ENCODE results near the gene TM4SF18. TPM values are rescaled to one million over a fixed set of nuclear protein-coding genes. Genes with fewer than 3 reads are reported as not detected.

TM4SF18 gene
- total RNA-seq, 1 donor from 2014 or later: not detected

DNA sequence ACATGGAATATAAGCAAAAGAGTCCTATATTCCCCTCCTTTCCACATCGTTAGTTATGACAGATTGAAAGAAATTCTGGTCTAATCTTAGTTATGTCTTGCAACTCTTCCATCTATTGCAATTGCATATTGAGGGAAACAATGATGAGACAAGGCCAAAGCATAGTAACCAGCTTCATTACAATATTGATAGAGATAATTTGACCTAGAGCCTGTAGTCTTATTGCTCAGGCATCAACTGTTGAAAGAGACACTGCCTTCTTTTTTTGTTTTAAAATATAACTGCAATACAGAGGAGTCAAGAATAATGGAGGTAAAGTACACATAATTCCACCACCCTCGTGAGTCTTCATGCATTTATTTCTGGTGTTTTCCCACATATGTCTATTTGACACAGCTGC, 2.0 kb downstream of the TM4SF18 start:
- Mint-ChIP-seq H3K4me1 (ENCODE audit: low read depth) (peaks cover 10% of the 10 kb centered on the region), H3K27ac (no peak overlapping the region), H3K9me3 (ENCODE audit: low read depth) (no peaks in the 10 kb centered on the region), H3K36me3 (ENCODE audit: insufficient read depth) (no peaks in the 10 kb centered on the region), H3K4me3 (ENCODE audit: low read depth) (no peak overlapping the region), H3K27me3 (no peaks in the 10 kb centered on the region)
- no peak for TF ChIP-seq CTCF (IDR thresholded peaks at IDR 0.05; ENCODE audit: unreplicated experiment)
- DNase-seq (ENCODE audit: low spot score, unreplicated experiment): no peak

DNA sequence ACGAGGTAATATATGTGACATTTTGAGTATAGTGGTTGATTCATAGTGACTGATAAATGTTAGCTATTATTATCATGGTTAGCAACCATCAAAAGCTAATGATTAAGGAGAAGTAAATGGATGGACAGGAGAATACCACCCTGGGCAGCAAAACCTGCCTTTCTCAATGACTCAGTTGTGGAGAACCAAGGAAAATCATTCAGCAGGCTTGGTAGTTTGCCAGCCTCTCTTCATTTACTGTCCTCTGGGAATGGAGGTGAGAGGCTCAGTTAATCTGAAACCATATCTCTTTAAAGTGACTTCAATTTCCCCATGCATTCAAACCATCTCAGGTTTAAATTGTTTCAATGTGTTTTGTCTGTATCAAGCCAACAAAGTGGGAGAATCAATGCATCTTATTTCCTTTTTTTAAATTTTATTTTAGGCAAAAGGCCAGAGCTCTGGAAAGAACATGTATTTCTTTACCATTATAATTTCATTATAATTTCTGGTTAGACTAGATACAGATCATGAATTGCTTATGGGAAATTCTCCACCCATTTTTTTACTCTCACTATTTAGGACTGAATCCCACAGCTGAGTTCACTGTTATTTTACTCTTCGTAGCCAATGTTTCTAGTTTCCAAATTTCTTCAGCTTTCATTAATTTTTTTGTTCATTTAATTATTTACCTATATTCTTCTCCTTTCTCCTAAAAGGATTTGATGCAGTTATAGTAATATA, 2.7 kb downstream of the TM4SF18 start:
- H3K27me3 Mint-ChIP-seq: no peaks in the 10 kb centered on the region
- H3K27ac Mint-ChIP-seq: no peak overlapping the region
- no peaks in the 10 kb centered on the region for H3K9me3 Mint-ChIP-seq (ENCODE audit: low read depth)
- H3K4me3 Mint-ChIP-seq (ENCODE audit: low read depth): no peak overlapping the region
- peaks cover 10% of the 10 kb centered on the region for H3K4me1 Mint-ChIP-seq (ENCODE audit: low read depth)
- H3K36me3 Mint-ChIP-seq (ENCODE audit: insufficient read depth): no peaks in the 10 kb centered on the region
- no peak for DNase-seq (ENCODE audit: low spot score, unreplicated experiment)
- no peak for TF ChIP-seq CTCF (IDR thresholded peaks at IDR 0.05; ENCODE audit: unreplicated experiment)

- Mint-ChIP-seq H3K27ac (no peak overlapping the region), H3K4me3 (ENCODE audit: low read depth) (no peak overlapping the region), H3K9me3 (ENCODE audit: low read depth) (no peaks in the 10 kb centered on the region), H3K27me3 (no peaks in the 10 kb centered on the region), H3K4me1 (ENCODE audit: low read depth) (no peaks in the 10 kb centered on the region), H3K36me3 (ENCODE audit: insufficient read depth) (no peaks in the 10 kb centered on the region)
- TF ChIP-seq CTCF (IDR thresholded peaks at IDR 0.05; ENCODE audit: unreplicated experiment): no peak
- no peak for DNase-seq (ENCODE audit: low spot score, unreplicated experiment)
Measured at GRCh38 chr3:149327156-149327555, 6.3 kb downstream of the TM4SF18 start.

GRCh38 chr3:149325581-149325980, 7.9 kb downstream of the TM4SF18 start:
- H3K27ac Mint-ChIP-seq: no peak overlapping the region

DNA sequence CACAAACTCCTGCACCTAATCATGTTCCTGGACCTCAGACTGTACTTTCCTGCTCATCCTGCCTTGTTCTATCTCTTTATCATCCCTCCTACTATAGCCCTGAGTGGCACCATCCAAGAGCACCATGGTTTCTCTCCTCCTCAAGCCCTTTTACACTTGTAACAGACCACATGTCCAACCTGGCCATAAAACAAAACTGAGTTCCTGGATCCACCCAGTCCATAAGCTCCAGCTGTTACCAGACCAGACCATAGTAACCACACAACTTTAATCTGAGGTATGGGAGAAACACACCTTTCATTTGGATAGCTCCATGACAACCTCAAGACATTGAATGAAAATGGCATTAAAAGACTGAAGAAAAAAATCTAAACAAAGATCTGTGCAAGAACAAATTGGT, 9.1 kb downstream of the TM4SF18 start:
- Mint-ChIP-seq H3K9me3 (ENCODE audit: low read depth) (no peaks in the 10 kb centered on the region), H3K27me3 (no peaks in the 10 kb centered on the region), H3K36me3 (ENCODE audit: insufficient read depth) (no peaks in the 10 kb centered on the region), H3K4me3 (ENCODE audit: low read depth) (no peak overlapping the region), H3K27ac (no peak overlapping the region), H3K4me1 (ENCODE audit: low read depth) (no peaks in the 10 kb centered on the region)
- no peak for DNase-seq (ENCODE audit: low spot score, unreplicated experiment)
- TF ChIP-seq CTCF (IDR thresholded peaks at IDR 0.05; ENCODE audit: unreplicated experiment): no peak

More at GRCh38 chr3:149325581-149325980, 7.9 kb downstream of the TM4SF18 start:
- no peak for TF ChIP-seq CTCF (IDR thresholded peaks at IDR 0.05; ENCODE audit: unreplicated experiment)
- Mint-ChIP-seq H3K4me3 (ENCODE audit: low read depth) (no peak overlapping the region), H3K36me3 (ENCODE audit: insufficient read depth) (no peaks in the 10 kb centered on the region), H3K27me3 (no peaks in the 10 kb centered on the region), H3K4me1 (ENCODE audit: low read depth) (no peaks in the 10 kb centered on the region), H3K9me3 (ENCODE audit: low read depth) (no peaks in the 10 kb centered on the region)
- no peak for DNase-seq (ENCODE audit: low spot score, unreplicated experiment)

Data from progenitor cell of endocrine pancreas (in vitro differentiated cells).